Nephron progenitor cell (in vitro differentiated cells): ENCODE measurements around the gene FKBP5.

ENCODE experiments used
- DNase-seq: peaks from one replicate; pipeline ENCODE4 v3.0.0; 2021
- H3K27ac Mint-ChIP-seq: 2 replicates; pipeline ENCODE4 v1.8.0; 2021; ENCODE audit warnings: mild to moderate bottlenecking, moderate library complexity, mixed read lengths
- H3K27me3 Mint-ChIP-seq: 2 replicates; pipeline ENCODE4 v1.8.0; 2021; ENCODE audit warnings: mild to moderate bottlenecking, low read depth, mixed read lengths; ENCODE audit not compliant: poor library complexity
- H3K36me3 Mint-ChIP-seq: 2 replicates; pipeline ENCODE4 v1.8.0; 2021; ENCODE audit warnings: low read depth, mixed read lengths
- H3K4me1 Mint-ChIP-seq: 2 replicates; pipeline ENCODE4 v1.8.0; 2021; ENCODE audit warnings: mixed read lengths
- H3K4me3 Mint-ChIP-seq: 2 replicates; pipeline ENCODE4 v1.8.0; 2021; ENCODE audit warnings: mild to moderate bottlenecking, moderate library complexity, mixed read lengths
- H3K9me3 Mint-ChIP-seq: 2 replicates; pipeline ENCODE4 v1.8.0; 2021; ENCODE audit warnings: mild to moderate bottlenecking, moderate library complexity, mixed read lengths
- CTCF ChIP-seq: fragments of 200-600 bp; sonication (generic); IDR thresholded peaks from 2 replicates; pipeline ENCODE4 v1.5.0; 2021; ENCODE audit warnings: antibody characterized with exemption

The FKBP5 gene

GRCh38 chr6:35557239-35557638, 131.5 kb downstream of the FKBP5 start:
- Mint-ChIP-seq H3K36me3 (peaks cover 22% of the 10 kb centered on the region), H3K4me1 (peaks cover 26% of the 10 kb centered on the region), H3K27ac (no peak overlapping the region), H3K9me3 (peaks cover 9% of the 10 kb centered on the region), H3K27me3 (peaks cover under 1% of the 10 kb centered on the region), H3K4me3 (no peak overlapping the region)
- TF ChIP-seq CTCF = no peak
- DNase-seq = no peak

- peaks cover 9% of the 10 kb centered on the region for H3K4me1 Mint-ChIP-seq
- peaks cover 23% of the 10 kb centered on the region for H3K9me3 Mint-ChIP-seq
- no peak overlapping the region for H3K27ac Mint-ChIP-seq
- peaks cover 29% of the 10 kb centered on the region for H3K36me3 Mint-ChIP-seq
- peaks cover 4% of the 10 kb centered on the region for H3K27me3 Mint-ChIP-seq
- H3K4me3 Mint-ChIP-seq = no peak overlapping the region
- TF ChIP-seq CTCF = no peak
- DNase-seq = no peak
These were observed 133.9 kb downstream of the FKBP5 start for GRCh38 chr6:35554811-35555210.

- H3K9me3 Mint-ChIP-seq = peaks cover 32% of the 10 kb centered on the region
These were observed 135.4 kb downstream of the FKBP5 start for GRCh38 chr6:35553315-35553714.

GRCh38 chr6:35552285-35552917, 136.3 kb downstream of the FKBP5 start:
- Mint-ChIP-seq H3K4me1 (peaks cover 7% of the 10 kb centered on the region), H3K9me3 (peaks cover 32% of the 10 kb centered on the region), H3K27ac (no peak overlapping the region), H3K36me3 (peaks cover 36% of the 10 kb centered on the region), H3K27me3 (peaks cover 4% of the 10 kb centered on the region), H3K4me3 (no peak overlapping the region)
- DNase-seq = peak; percentile 34
- peak; percentile 62 for TF ChIP-seq CTCF

More at GRCh38 chr6:35553315-35553714, 135.4 kb downstream of the FKBP5 start:
- Mint-ChIP-seq H3K4me3 (no peak overlapping the region), H3K4me1 (no peaks in the 10 kb centered on the region), H3K27me3 (peaks cover 4% of the 10 kb centered on the region), H3K36me3 (peaks cover 36% of the 10 kb centered on the region), H3K27ac (no peak overlapping the region)
- DNase-seq = no peak
- TF ChIP-seq CTCF = no peak

GRCh38 chr6:35550437-35550836, 138.3 kb downstream of the FKBP5 start:
- Mint-ChIP-seq H3K4me3 (no peak overlapping the region), H3K36me3 (peaks cover 35% of the 10 kb centered on the region), H3K27ac (no peak overlapping the region), H3K4me1 (peaks cover 13% of the 10 kb centered on the region), H3K27me3 (peaks cover 9% of the 10 kb centered on the region), H3K9me3 (peaks cover 32% of the 10 kb centered on the region)
- no peak for DNase-seq
- no peak for TF ChIP-seq CTCF

- DNase-seq = no peak
- peaks cover 47% of the 10 kb centered on the region for H3K36me3 Mint-ChIP-seq
- H3K27me3 Mint-ChIP-seq = peaks cover 14% of the 10 kb centered on the region
- H3K9me3 Mint-ChIP-seq = peaks cover 45% of the 10 kb centered on the region
- no peak for TF ChIP-seq CTCF
- H3K4me1 Mint-ChIP-seq = peaks cover 35% of the 10 kb centered on the region
- H3K4me3 Mint-ChIP-seq = no peak overlapping the region
- no peak overlapping the region for H3K27ac Mint-ChIP-seq
These were observed 141.0 kb downstream of the FKBP5 start for GRCh38 chr6:35547676-35548075.
